HepG2 (cell line): ENCODE results near the gene UTP4. TPM values are rescaled to one million over a fixed set of nuclear protein-coding genes. Genes with fewer than 3 reads are reported as not detected.

Experiments used
- ATAC-seq: fragments of 200-7000 bp; cut with Tn5 transposase; 3 replicates; pipeline ENCODE4 v1.9.1; 2020; ENCODE audit warnings: mild to moderate bottlenecking, moderate library complexity
- BruUV-seq: library from RNA; stranded (reverse); fragments of 400-500 nt; replicated peaks from 2 replicates; lab custom pipeline; 2021; lab: Mats Ljungman, UMichigan
- CTCF ChIA-PET: fragments of 300-600 bp; formaldehyde crosslinking; extraction: SDS; loops from one replicate; lab custom pipeline; 2021; ENCODE audit warnings: low total read pairs, inconsistent platforms, low intra/inter-chr PET ratio; lab: Yijun Ruan, JAX
- POLR2A ChIA-PET: fragments of 350-600 bp; sonication (Branson Sonifier 250); formaldehyde crosslinking; loops from one replicate; lab custom pipeline; 2020; ENCODE audit warnings: antibody characterized with exemption, inconsistent platforms; lab: Yijun Ruan, JAX
- DNase-seq: peaks from one replicate; pipeline ENCODE4 v3.0.0-alpha.2; 2015; ENCODE audit warnings: low spot score
- FAIRE-seq: peaks from 3 replicates; lab custom pipeline; 2011; peaks lifted over from hg19 to GRCh38; lab: Jason Lieb, UNC
- H2AFZ ChIP-seq: one replicate; pipeline ENCODE4 v1.6.1; 2011; ENCODE audit warnings: low read length, inconsistent platforms
- H3K27ac ChIP-seq: fragments of 300-600 bp; 3 replicates; pipeline ENCODE4 v1.8.0; 2011; ENCODE audit warnings: mixed run types, mild to moderate bottlenecking, mixed read lengths, low read length, inconsistent platforms; ENCODE audit not compliant: insufficient read depth; ENCODE audit errors: extremely low read length
- H3K27me3 ChIP-seq, 2 experiments: fragments of 200-600 bp in 1 of 2; 2 replicates in 1 of 2; 3 replicates in 1 of 2; pipeline versions ENCODE4 v1.6.0 to v1.8.0; 2011; ENCODE audit warnings: low read length in 2 of 2, mild to moderate bottlenecking in 2 of 2, moderate library complexity in 2 of 2, inconsistent platforms in 1 of 2; ENCODE audit not compliant: insufficient read depth in 2 of 2, control insufficient read depth in 1 of 2
- H3K36me3 ChIP-seq, 2 experiments: fragments of 200-600 bp in 1 of 2; replicated peaks in 1 of 2; 2 replicates in 1 of 2; 3 replicates in 1 of 2; pipeline versions ENCODE4 v1.5.1 to v1.8.0; 2011; ENCODE audit warnings: low read length in 2 of 2, inconsistent platforms in 1 of 2; ENCODE audit not compliant: insufficient read depth in 2 of 2, control insufficient read depth in 1 of 2
- H3K4me1 ChIP-seq: 2 replicates; pipeline ENCODE4 v1.5.1; 2012; ENCODE audit warnings: low read length, inconsistent platforms; ENCODE audit not compliant: insufficient read depth
- H3K4me2 ChIP-seq: 2 replicates; pipeline ENCODE4 v1.6.0; 2011; ENCODE audit warnings: low read depth, low read length, inconsistent platforms
- H3K4me3 ChIP-seq, 3 experiments: fragments of 200-600 bp in 1 of 3; sonication (generic), shearing (Covaris generic) in 1 of 3; replicated peaks in 1 of 3; 2 replicates each; pipeline ENCODE4 v1.5.1; 2011 to 2016; ENCODE audit warnings: low read length in 3 of 3, inconsistent platforms in 2 of 3, low read depth in 2 of 3, mild to moderate bottlenecking in 2 of 3, control low read depth in 1 of 3, mixed read lengths in 1 of 3; ENCODE audit not compliant: insufficient read depth in 1 of 3
- H3K79me2 ChIP-seq: one replicate; pipeline ENCODE4 v1.6.1; 2011; ENCODE audit warnings: low read length, inconsistent platforms; ENCODE audit not compliant: insufficient read depth
- H3K9ac ChIP-seq: 2 replicates; pipeline ENCODE4 v1.6.0; 2011; ENCODE audit warnings: mild to moderate bottlenecking, low read depth, low read length, inconsistent platforms; ENCODE audit not compliant: insufficient read depth
- H3K9me3 ChIP-seq: 2 replicates; pipeline ENCODE4 v1.5.1; 2012; ENCODE audit warnings: mild to moderate bottlenecking, low read length
- H4K20me1 ChIP-seq: 2 replicates; pipeline ENCODE4 v1.6.0; 2011; ENCODE audit warnings: inconsistent platforms, mild to moderate bottlenecking, low read length, moderate library complexity; ENCODE audit not compliant: insufficient read depth
- DMAP1 ChIP-seq: IDR thresholded peaks from 2 replicates; pipeline ENCODE4 v1.6.1; 2016
- KLF16 ChIP-seq, 2 experiments: sonication (generic) in 1 of 2; formaldehyde crosslinking in 1 of 2; IDR thresholded peaks; 2 replicates each; pipeline versions ENCODE4 v1.6.1 to v1.8.0; 2016 to 2023; ENCODE audit warnings: missing genetic modification reagents in 2 of 2, missing compliant biosample characterization in 1 of 2
- MAZ ChIP-seq, 2 experiments: sonication (generic) in 1 of 2; formaldehyde crosslinking in 1 of 2; IDR thresholded peaks; 2 replicates each; pipeline versions ENCODE4 v1.5.0 to v1.6.1; 2012 to 2020; ENCODE audit warnings: low read depth in 2 of 2, mild to moderate bottlenecking in 2 of 2, borderline replicate concordance in 1 of 2, improper control_type of control experiment in 1 of 2, low read length in 1 of 2, missing genetic modification reagents in 1 of 2, moderate library complexity in 1 of 2
- NFE2 ChIP-seq: sonication (generic); formaldehyde crosslinking; IDR thresholded peaks from 2 replicates; pipeline ENCODE4 v1.4.0; 2020; ENCODE audit warnings: missing genetic modification reagents
- NR1H2 ChIP-seq: sonication (generic); formaldehyde crosslinking; IDR thresholded peaks from 2 replicates; pipeline ENCODE4 v1.8.1; 2022; ENCODE audit warnings: low read depth, missing genetic modification reagents, borderline replicate concordance
- PAWR ChIP-seq: sonication (generic); formaldehyde crosslinking; IDR thresholded peaks from 2 replicates; pipeline ENCODE4 v1.4.0; 2020; ENCODE audit warnings: missing genetic modification reagents, mild to moderate bottlenecking, borderline replicate concordance
- POLR2AphosphoS2 ChIP-seq: IDR thresholded peaks from 2 replicates; pipeline ENCODE4 v1.6.1; 2011; ENCODE audit warnings: low read depth, low read length, improper control_type of control experiment
- SAP130 ChIP-seq: IDR thresholded peaks from 2 replicates; pipeline ENCODE4 v1.6.1; 2016; ENCODE audit warnings: low read depth
- TARDBP ChIP-seq: sonication (generic); formaldehyde crosslinking; IDR thresholded peaks from 2 replicates; pipeline ENCODE4 v1.8.0; 2022; ENCODE audit warnings: mild to moderate bottlenecking, missing genetic modification reagents
- THAP11 ChIP-seq: IDR thresholded peaks from 2 replicates; pipeline ENCODE4 v1.6.1; 2016; ENCODE audit warnings: missing biosample characterization, missing genetic modification reagents
- ZNF20 ChIP-seq: sonication (generic); formaldehyde crosslinking; IDR thresholded peaks from 2 replicates; pipeline ENCODE4 v1.4.0; 2020; ENCODE audit warnings: mild to moderate bottlenecking, moderate library complexity, missing genetic modification reagents
- ZNF280B ChIP-seq: sonication (generic); formaldehyde crosslinking; IDR thresholded peaks from 2 replicates; pipeline ENCODE4 v1.5.0; 2020; ENCODE audit warnings: missing genetic modification reagents, mild to moderate bottlenecking, borderline replicate concordance
- ZNF335 ChIP-seq: sonication (generic); formaldehyde crosslinking; IDR thresholded peaks from 2 replicates; pipeline ENCODE4 v1.4.0; 2020; ENCODE audit warnings: missing genetic modification reagents
- ZNF367 ChIP-seq: sonication (generic); formaldehyde crosslinking; IDR thresholded peaks from 2 replicates; pipeline ENCODE4 v1.4.0; 2020; ENCODE audit warnings: missing genetic modification reagents, borderline replicate concordance
- ZNF431 ChIP-seq: sonication (generic); formaldehyde crosslinking; IDR thresholded peaks from 2 replicates; pipeline ENCODE4 v1.9.0; 2022; ENCODE audit warnings: missing genetic modification reagents, low read depth, mild to moderate bottlenecking, borderline replicate concordance
- ZNF768 ChIP-seq: sonication (generic); formaldehyde crosslinking; IDR thresholded peaks from 2 replicates; pipeline ENCODE4 v1.4.0; 2020; ENCODE audit warnings: missing genetic modification reagents
- ZNF883 ChIP-seq: sonication (generic); formaldehyde crosslinking; IDR thresholded peaks from 2 replicates; pipeline ENCODE4 v1.5.1; 2020; ENCODE audit warnings: mild to moderate bottlenecking, missing genetic modification reagents; ENCODE audit errors: not compliant biosample characterization
- WGBS: methylation state at CpG from one replicate; pipeline ENCODE4 v1.1.6; 2017; ENCODE audit warnings: low lambda C conversion rate; 5-methylcytosine and 5-hydroxymethylcytosine counted together
- in situ Hi-C: cut with HindIII; loops from 2 replicates; pipeline ENCODE4 v1.10.0; 2017; ENCODE audit warnings: low pct_unique_long_range_greater_than_20kb; ENCODE audit not compliant: extremely low pct_ligation_motif_present
- intact Hi-C: fragments of 100-400 bp; cut with micrococcal nuclease; formaldehyde crosslinking; loops from one replicate; pipeline ENCODE4 v1.10.0; 2022; ENCODE audit not compliant: unreplicated experiment
- polyA plus RNA-seq, 8 experiments: library from polyadenylated mRNA; depleted of rRNA in 3 of 8; stranded (reverse) in 7 of 8; unstranded in 1 of 8; fragments of >200 nt; fragmentation: Illumina TruSeq in 4 of 8; extraction: Trizol in 4 of 8; gene quantifications; 2 replicates each; pipeline versions ENCODE4 v1.2.1 to v1.2.3, GENCODE V29; 2011 to 2016; ENCODE audit warnings: low read depth in 4 of 8, missing spikeins in 1 of 8, mixed read lengths in 1 of 8; ENCODE audit not compliant: insufficient read depth in 1 of 8
- total RNA-seq, 5 experiments: library from RNA; depleted of rRNA; stranded (reverse); fragments of >200 nt; fragmentation: Illumina TruSeq; extraction: Trizol; gene quantifications; 2 replicates each; pipeline ENCODE4 v1.2.3, GENCODE V29; 2016; ENCODE audit warnings: low read depth in 1 of 5

UTP4 gene
- total and polyA plus RNA-seq, 2 of the 13 experiments (the other 11 are each of a cell fraction or from before 2014, with no cell fraction given): 30.0 to 85.8 TPM

- no peak for TF ChIP-seq ZNF367 (CRISPR knock-in tag)
- peak; percentile 5; the same call in 1 of the 2 replicates for TF ChIP-seq SAP130 (CRISPR knock-in tag)
Observed at GRCh38 chr16:69188716-69189115, 56.3 kb downstream of the UTP4 start (continued).

- no TSS peak for BruUV-seq
- peaks cover 54% of the 10 kb centered on the region for H3K4me1 ChIP-seq
- no peak for FAIRE-seq
- no peaks in the 10 kb centered on the region; a peak in 1 of 5 replicates for H3K27me3 ChIP-seq
- in situ Hi-C loops: no loop called here
- H3K27ac ChIP-seq: peak overlapping the region; percentile 39
- DNase-seq: no peak
- H3K4me3 ChIP-seq: peak overlapping the region in 1 of 3 experiments; percentile 5; a peak in 1 of 6 replicates
- no peak for ATAC-seq
- H3K79me2 ChIP-seq: peaks cover 67% of the 10 kb centered on the region
- no peak overlapping the region for H2AFZ ChIP-seq
- 83% methylated on average over 2 of the region's 2 CpGs for WGBS
- H3K4me2 ChIP-seq: peak overlapping the region; percentile 84
- no peak overlapping the region for H3K9ac ChIP-seq
- TF ChIP-seq KLF16 (CRISPR knock-in tag; IDR thresholded peaks at IDR 0.05) (no peak), POLR2AphosphoS2 (no peak), NFE2 (CRISPR knock-in tag) (peak; percentile 16; the same call in 1 of the 2 replicates), TARDBP (no peak)
- H3K9me3 ChIP-seq: no peaks in the 10 kb centered on the region
- ChIA-PET CTCF (no interaction called here), POLR2A (no interaction called here)
- H3K36me3 ChIP-seq: no peaks in the 10 kb centered on the region; a peak in 1 of 5 replicates
- H4K20me1 ChIP-seq: peaks cover 16% of the 10 kb centered on the region; the same call in 1 of the 2 replicates
- intact Hi-C loops: no loop called here
Observed at GRCh38 chr16:69190046-69190588, 57.7 kb downstream of the UTP4 start.

GRCh38 chr16:69190598-69190997 lies 58.1 kb downstream of the UTP4 start:
- POLR2A ChIA-PET: no interaction called here
- no peak overlapping the region for H3K4me3 ChIP-seq
- peaks cover 54% of the 10 kb centered on the region for H3K4me1 ChIP-seq
- H3K9me3 ChIP-seq: no peaks in the 10 kb centered on the region
- DNase-seq (no peak), ATAC-seq (no peak), FAIRE-seq (no peak)
- H4K20me1 ChIP-seq: peaks cover 16% of the 10 kb centered on the region; the same call in 1 of the 2 replicates
- H3K36me3 ChIP-seq: no peaks in the 10 kb centered on the region; a peak in 1 of 5 replicates
- peaks cover 72% of the 10 kb centered on the region for H3K79me2 ChIP-seq
- H3K9ac ChIP-seq: no peak overlapping the region
- H3K4me2 ChIP-seq: peak overlapping the region; percentile 84; the same call in 1 of the 2 replicates
- H3K27me3 ChIP-seq: no peaks in the 10 kb centered on the region; a peak in 1 of 5 replicates
- in situ Hi-C loops (no loop called here), intact Hi-C loops (no loop called here)
- H2AFZ ChIP-seq: no peak overlapping the region
- no TSS peak for BruUV-seq
- H3K27ac ChIP-seq: peak overlapping the region; percentile 39
- WGBS: 88% methylated on average over 3 of the region's 3 CpGs
- CTCF ChIA-PET: no interaction called here
- TF ChIP-seq ZNF883: no peak
- TF ChIP-seq DMAP1 (CRISPR knock-in tag): no peak
- no peak for TF ChIP-seq PAWR
- TF ChIP-seq ZNF768 (CRISPR knock-in tag): no peak
- no peak for TF ChIP-seq ZNF20 (CRISPR knock-in tag)
- TF ChIP-seq MAZ (IDR thresholded peaks at IDR 0.05; ENCODE audit: borderline replicate concordance, low read depth, low read length): no peak
- no peak for TF ChIP-seq MAZ (CRISPR knock-in tag; IDR thresholded peaks at IDR 0.05; ENCODE audit: low read depth)
- TF ChIP-seq ZNF431 (CRISPR knock-in tag): no peak
- TF ChIP-seq THAP11: no peak
- TF ChIP-seq NR1H2 (CRISPR knock-in tag): no peak
- no peak for TF ChIP-seq ZNF280B (CRISPR knock-in tag)
- TF ChIP-seq ZNF335: no peak
